ENCODE measurements around the gene IGSF21.

DNA sequence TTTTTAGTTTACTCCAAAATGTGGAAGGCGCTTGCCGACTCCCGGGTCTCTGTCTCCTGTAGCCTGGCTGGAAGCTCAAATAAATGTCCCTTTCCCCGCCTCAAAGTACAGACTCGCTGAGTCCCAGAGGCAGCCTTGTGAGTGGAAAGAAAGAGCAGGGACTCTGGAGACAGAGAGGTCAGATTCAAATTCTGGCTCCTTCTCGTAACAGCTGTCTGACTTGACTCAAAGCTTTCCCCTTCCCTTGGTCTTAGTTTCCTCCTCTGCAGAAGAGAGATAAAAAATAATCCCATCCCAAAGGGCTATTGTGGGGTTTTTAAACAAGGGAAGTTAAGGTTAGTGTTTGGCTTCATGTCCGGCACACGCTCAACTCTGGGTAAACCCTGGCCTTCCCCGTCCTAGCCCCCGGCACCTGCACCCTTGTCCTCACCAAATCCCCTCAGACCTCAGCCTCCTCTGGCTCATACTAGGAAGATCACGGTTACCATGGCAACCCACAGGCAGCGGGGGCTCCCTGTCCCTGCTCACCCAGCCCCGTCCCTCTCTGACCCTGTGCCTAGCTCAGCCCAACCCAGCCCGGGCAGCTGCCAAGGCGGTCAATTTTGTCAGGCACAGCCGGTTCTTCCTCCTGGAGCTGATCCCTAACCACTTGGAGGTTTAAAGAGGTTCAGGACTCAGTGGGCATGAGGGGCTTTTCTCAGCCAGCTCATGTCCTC is 49.2 kb upstream of the IGSF21 start:
- TF ChIP-seq CTCF (IDR thresholded peaks at IDR 0.05) (no peak), POLR2A (IDR thresholded peaks at IDR 0.05) (no peak), POLR2AphosphoS5 (IDR thresholded peaks at IDR 0.05) (no peak), EP300 (IDR thresholded peaks at IDR 0.05) (no peak)

Data from gastroesophageal sphincter (tissue), 3 donors.